Activated naive CD4-positive, alpha-beta T cell treated with anti-CD3 and anti-CD28 coated beads, Interleukin-2, amount 50 U/mL, for 24 hours (primary cell): Measurements from ENCODE around the gene TMEM17.

Experiments used
- H3K27ac Mint-ChIP-seq: one replicate; pipeline ENCODE4 v1.8.0; 2021; ENCODE audit warnings: mild to moderate bottlenecking, mixed read lengths
- H3K27me3 Mint-ChIP-seq: one replicate; pipeline ENCODE4 v1.8.0; 2021; ENCODE audit warnings: mixed read lengths
- H3K36me3 Mint-ChIP-seq: one replicate; pipeline ENCODE4 v1.8.0; 2021; ENCODE audit warnings: mixed read lengths
- H3K4me1 Mint-ChIP-seq: one replicate; pipeline ENCODE4 v1.8.0; 2021; ENCODE audit warnings: mixed read lengths
- H3K4me3 Mint-ChIP-seq: one replicate; pipeline ENCODE4 v1.8.0; 2021; ENCODE audit warnings: mild to moderate bottlenecking, mixed read lengths
- H3K9me3 Mint-ChIP-seq: one replicate; pipeline ENCODE4 v1.8.0; 2021; ENCODE audit warnings: mixed read lengths

The TMEM17 gene

GRCh38 chr2:62469114-62469513 is 36.9 kb downstream of the TMEM17 start:
- no peaks in the 10 kb centered on the region for H3K36me3 Mint-ChIP-seq
- no peak overlapping the region for H3K4me3 Mint-ChIP-seq
- H3K27ac Mint-ChIP-seq = no peak overlapping the region
- no peaks in the 10 kb centered on the region for H3K4me1 Mint-ChIP-seq
- H3K9me3 Mint-ChIP-seq = no peaks in the 10 kb centered on the region
- H3K27me3 Mint-ChIP-seq = peaks cover 2% of the 10 kb centered on the region

- Mint-ChIP-seq H3K9me3 (no peaks in the 10 kb centered on the region), H3K27me3 (no peaks in the 10 kb centered on the region), H3K4me1 (no peaks in the 10 kb centered on the region), H3K27ac (no peak overlapping the region), H3K4me3 (no peak overlapping the region), H3K36me3 (no peaks in the 10 kb centered on the region)
Measured at GRCh38 chr2:62467475-62468321, 38.3 kb downstream of the TMEM17 start.

- Mint-ChIP-seq H3K4me1 (no peaks in the 10 kb centered on the region), H3K27ac (no peak overlapping the region), H3K27me3 (no peaks in the 10 kb centered on the region), H3K9me3 (no peaks in the 10 kb centered on the region), H3K36me3 (no peaks in the 10 kb centered on the region), H3K4me3 (no peak overlapping the region)
Measured at GRCh38 chr2:62467100-62467474, 38.9 kb downstream of the TMEM17 start.

- no peaks in the 10 kb centered on the region for H3K27me3 Mint-ChIP-seq
- H3K9me3 Mint-ChIP-seq = no peaks in the 10 kb centered on the region
- H3K27ac Mint-ChIP-seq = no peak overlapping the region
- H3K4me1 Mint-ChIP-seq = no peaks in the 10 kb centered on the region
- no peak overlapping the region for H3K4me3 Mint-ChIP-seq
- no peaks in the 10 kb centered on the region for H3K36me3 Mint-ChIP-seq
Measured at GRCh38 chr2:62466503-62466854, 39.5 kb downstream of the TMEM17 start.

- no peak overlapping the region for H3K27ac Mint-ChIP-seq
- no peaks in the 10 kb centered on the region for H3K9me3 Mint-ChIP-seq
- no peaks in the 10 kb centered on the region for H3K27me3 Mint-ChIP-seq
- no peaks in the 10 kb centered on the region for H3K36me3 Mint-ChIP-seq
- no peaks in the 10 kb centered on the region for H3K4me1 Mint-ChIP-seq
- H3K4me3 Mint-ChIP-seq = no peak overlapping the region
Measured at GRCh38 chr2:62465741-62466502, 40.1 kb downstream of the TMEM17 start.

GRCh38 chr2:62465039-62465740 is 40.8 kb downstream of the TMEM17 start:
- Mint-ChIP-seq H3K36me3 (no peaks in the 10 kb centered on the region), H3K27ac (no peak overlapping the region), H3K4me1 (no peaks in the 10 kb centered on the region), H3K4me3 (no peak overlapping the region), H3K27me3 (no peaks in the 10 kb centered on the region), H3K9me3 (no peaks in the 10 kb centered on the region)

- Mint-ChIP-seq H3K27me3 (no peaks in the 10 kb centered on the region), H3K9me3 (no peaks in the 10 kb centered on the region), H3K36me3 (no peaks in the 10 kb centered on the region), H3K27ac (no peak overlapping the region), H3K4me3 (no peak overlapping the region), H3K4me1 (no peaks in the 10 kb centered on the region)
Measured at GRCh38 chr2:62464221-62465007, 41.6 kb downstream of the TMEM17 start.

- no peaks in the 10 kb centered on the region for H3K27me3 Mint-ChIP-seq
- no peaks in the 10 kb centered on the region for H3K4me1 Mint-ChIP-seq
- no peak overlapping the region for H3K27ac Mint-ChIP-seq
- no peak overlapping the region for H3K4me3 Mint-ChIP-seq
- no peaks in the 10 kb centered on the region for H3K9me3 Mint-ChIP-seq
- no peaks in the 10 kb centered on the region for H3K36me3 Mint-ChIP-seq
Measured at GRCh38 chr2:62462211-62462610, 43.8 kb downstream of the TMEM17 start.

- Mint-ChIP-seq H3K4me3 (no peak overlapping the region), H3K27me3 (no peaks in the 10 kb centered on the region), H3K27ac (no peak overlapping the region), H3K9me3 (no peaks in the 10 kb centered on the region), H3K36me3 (no peaks in the 10 kb centered on the region), H3K4me1 (no peaks in the 10 kb centered on the region)
Measured at GRCh38 chr2:62461707-62462106, 44.3 kb downstream of the TMEM17 start.

- Mint-ChIP-seq H3K9me3 (no peaks in the 10 kb centered on the region), H3K27me3 (peaks cover 3% of the 10 kb centered on the region), H3K4me3 (no peak overlapping the region), H3K4me1 (no peaks in the 10 kb centered on the region), H3K36me3 (no peaks in the 10 kb centered on the region), H3K27ac (no peak overlapping the region)
Measured at GRCh38 chr2:62461017-62461553, 44.9 kb downstream of the TMEM17 start.

GRCh38 chr2:62460175-62460574 is 45.8 kb downstream of the TMEM17 start:
- Mint-ChIP-seq H3K9me3 (no peaks in the 10 kb centered on the region), H3K27me3 (peaks cover 4% of the 10 kb centered on the region)

GRCh38 chr2:62459672-62460071 is 46.3 kb downstream of the TMEM17 start:
- Mint-ChIP-seq H3K36me3 (no peaks in the 10 kb centered on the region), H3K27ac (no peak overlapping the region), H3K27me3 (peaks cover 4% of the 10 kb centered on the region), H3K4me1 (no peaks in the 10 kb centered on the region), H3K4me3 (no peak overlapping the region), H3K9me3 (no peaks in the 10 kb centered on the region)

More at GRCh38 chr2:62460175-62460574, 45.8 kb downstream of the TMEM17 start:
- Mint-ChIP-seq H3K36me3 (no peaks in the 10 kb centered on the region), H3K4me3 (no peak overlapping the region), H3K27ac (no peak overlapping the region), H3K4me1 (no peaks in the 10 kb centered on the region)

GRCh38 chr2:62459106-62459505 is 46.9 kb downstream of the TMEM17 start:
- no peaks in the 10 kb centered on the region for H3K4me1 Mint-ChIP-seq
- H3K27me3 Mint-ChIP-seq = peaks cover 4% of the 10 kb centered on the region
- no peak overlapping the region for H3K4me3 Mint-ChIP-seq
- H3K36me3 Mint-ChIP-seq = no peaks in the 10 kb centered on the region
- no peaks in the 10 kb centered on the region for H3K9me3 Mint-ChIP-seq
- no peak overlapping the region for H3K27ac Mint-ChIP-seq

GRCh38 chr2:62458671-62459081 is 47.3 kb downstream of the TMEM17 start:
- no peaks in the 10 kb centered on the region for H3K4me1 Mint-ChIP-seq
- H3K4me3 Mint-ChIP-seq = no peak overlapping the region
- H3K27me3 Mint-ChIP-seq = peaks cover 4% of the 10 kb centered on the region
- no peaks in the 10 kb centered on the region for H3K36me3 Mint-ChIP-seq
- H3K9me3 Mint-ChIP-seq = no peaks in the 10 kb centered on the region
- H3K27ac Mint-ChIP-seq = no peak overlapping the region

GRCh38 chr2:62458206-62458641 is 47.8 kb downstream of the TMEM17 start:
- Mint-ChIP-seq H3K4me1 (no peaks in the 10 kb centered on the region), H3K27ac (no peak overlapping the region)

More at GRCh38 chr2:62458206-62458641, 47.8 kb downstream of the TMEM17 start:
- no peaks in the 10 kb centered on the region for H3K36me3 Mint-ChIP-seq
- H3K27me3 Mint-ChIP-seq = peaks cover 4% of the 10 kb centered on the region
- no peak overlapping the region for H3K4me3 Mint-ChIP-seq
- H3K9me3 Mint-ChIP-seq = no peaks in the 10 kb centered on the region
